Neuronal stem cell (in vitro differentiated cells): ENCODE data around the gene A2M.

Experiments
- DNase-seq: peaks from one replicate; pipeline ENCODE4 v3.0.0-alpha.2; 2013; ENCODE audit warnings: low spot score
- H2AFZ ChIP-seq: one replicate; pipeline ENCODE4 v1.6.1; 2013; ENCODE audit warnings: mild to moderate bottlenecking, low read length, inconsistent platforms
- H2AK5ac ChIP-seq: 2 replicates; pipeline ENCODE4 v1.6.1; 2013; ENCODE audit warnings: low read depth, mild to moderate bottlenecking, inconsistent platforms, low read length, moderate library complexity, mixed read lengths
- H2BK120ac ChIP-seq: 2 replicates; pipeline ENCODE4 v1.6.1; 2013; ENCODE audit warnings: low read depth, mild to moderate bottlenecking, inconsistent platforms, low read length, moderate library complexity, mixed read lengths
- H2BK12ac ChIP-seq: one replicate; pipeline ENCODE4 v1.6.1; 2013; ENCODE audit warnings: low read length, inconsistent platforms
- H2BK15ac ChIP-seq: 2 replicates; pipeline ENCODE4 v1.6.1; 2013; ENCODE audit warnings: mild to moderate bottlenecking, low read length, inconsistent platforms, mixed read lengths
- H2BK5ac ChIP-seq: one replicate; pipeline ENCODE4 v1.6.1; 2013; ENCODE audit warnings: inconsistent platforms, mild to moderate bottlenecking, low read length, moderate library complexity
- H3K14ac ChIP-seq: one replicate; pipeline ENCODE4 v1.6.1; 2013; ENCODE audit warnings: low read length, inconsistent platforms
- H3K18ac ChIP-seq: 2 replicates; pipeline ENCODE4 v1.6.1; 2013; ENCODE audit warnings: low read length, inconsistent platforms
- H3K23ac ChIP-seq: 2 replicates; pipeline ENCODE4 v1.6.1; 2013; ENCODE audit warnings: low read depth, mild to moderate bottlenecking, mixed read lengths, low read length, inconsistent platforms; ENCODE audit not compliant: poor library complexity
- H3K27ac ChIP-seq: replicated peaks from 3 replicates; pipeline ENCODE4 v1.5.1; 2013; ENCODE audit warnings: low read length, inconsistent platforms
- H3K27me3 ChIP-seq, 3 experiments: 2 replicates each; pipeline ENCODE4 v1.6.1; 2013; ENCODE audit warnings: low read length in 3 of 3, mild to moderate bottlenecking in 2 of 3, inconsistent platforms in 1 of 3, low read depth in 1 of 3, mixed read lengths in 1 of 3, moderate library complexity in 1 of 3; ENCODE audit not compliant: control insufficient read depth in 3 of 3, insufficient read depth in 3 of 3
- H3K36me3 ChIP-seq, 2 donors: replicated peaks in 1 of 2; 2 replicates each; pipeline ENCODE4 v1.6.1; 2013; ENCODE audit warnings: low read length in 2 of 2; ENCODE audit not compliant: control insufficient read depth in 2 of 2, insufficient read depth in 2 of 2
- H3K4ac ChIP-seq: 2 replicates; pipeline ENCODE4 v1.6.1; 2013; ENCODE audit warnings: inconsistent platforms, mild to moderate bottlenecking, low read length, moderate library complexity
- H3K4me1 ChIP-seq, 2 donors: 1 replicate in 1 of 2; 2 replicates in 1 of 2; pipeline ENCODE4 v1.6.1; 2013; ENCODE audit warnings: low read length in 2 of 2, low read depth in 1 of 2; ENCODE audit not compliant: control insufficient read depth in 2 of 2, insufficient read depth in 1 of 2
- H3K4me2 ChIP-seq: one replicate; pipeline ENCODE4 v1.6.1; 2013; ENCODE audit warnings: mild to moderate bottlenecking, low read length, inconsistent platforms; ENCODE audit not compliant: insufficient read depth, poor library complexity, severe bottlenecking
- H3K4me3 ChIP-seq, 2 donors: 2 replicates each; pipeline ENCODE4 v1.5.1; 2013; ENCODE audit warnings: low read length in 2 of 2, mild to moderate bottlenecking in 2 of 2, inconsistent platforms in 1 of 2, moderate library complexity in 1 of 2
- H3K79me1 ChIP-seq: one replicate; pipeline ENCODE4 v1.6.1; 2013; ENCODE audit warnings: low read depth, mild to moderate bottlenecking, inconsistent platforms, low read length, moderate library complexity
- H3K9ac ChIP-seq: one replicate; pipeline ENCODE4 v1.6.1; 2013; ENCODE audit warnings: mild to moderate bottlenecking, low read depth, low read length, inconsistent platforms; ENCODE audit not compliant: poor library complexity
- H3K9me3 ChIP-seq, 2 donors: replicated peaks in 1 of 2; 2 replicates each; pipeline versions ENCODE3 to v1.6.1; 2013; ENCODE audit warnings: low read length in 2 of 2, mild to moderate bottlenecking in 2 of 2, inconsistent platforms in 1 of 2, low read depth in 1 of 2, mixed read lengths in 1 of 2, moderate library complexity in 1 of 2; ENCODE audit not compliant: control insufficient read depth in 2 of 2, insufficient read depth in 1 of 2
- H4K8ac ChIP-seq: one replicate; pipeline ENCODE4 v1.6.1; 2013; ENCODE audit warnings: low read depth, mild to moderate bottlenecking, inconsistent platforms, low read length, moderate library complexity
- H4K91ac ChIP-seq: one replicate; pipeline ENCODE4 v1.6.1; 2013; ENCODE audit warnings: low read length, low read depth, mild to moderate bottlenecking, inconsistent platforms; ENCODE audit not compliant: poor library complexity
- WGBS, 2 donors: extraction: QIAGEN DNeasy Blood & Tissue Kit; methylation state at CpG; one replicate each; pipeline ENCODE4 v1.1.7; 2013; ENCODE audit warnings: missing lambda C conversion rate in 2 of 2, mixed read lengths in 1 of 2; ENCODE audit not compliant: insufficient read length in 2 of 2, insufficient replicate concordance in 1 of 2; ENCODE audit errors: extremely low coverage in 2 of 2; 5-methylcytosine and 5-hydroxymethylcytosine counted together

The A2M gene

DNA sequence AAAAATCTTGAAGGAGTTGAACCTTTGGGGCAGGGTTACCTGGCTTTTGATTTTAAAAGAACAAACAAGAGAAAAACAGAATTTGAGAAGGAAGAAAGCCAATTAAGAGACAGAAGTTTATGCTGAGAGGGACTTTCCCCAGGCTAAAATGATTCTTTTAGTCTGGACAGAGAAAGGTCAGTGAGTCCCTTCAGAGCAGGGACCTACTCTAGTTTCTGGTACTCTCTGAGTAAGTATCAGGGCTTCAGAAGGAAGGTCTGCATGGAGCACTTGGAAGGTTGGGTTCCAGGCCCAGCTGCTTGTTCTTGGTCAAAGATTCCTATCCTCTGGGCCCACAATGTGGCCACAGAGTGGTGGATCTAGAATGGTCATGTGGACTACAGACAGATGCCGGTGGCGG, 66.8 kb downstream of the A2M start:
- no peaks in the 10 kb centered on the region for H3K79me1 ChIP-seq
- no CpG with 5 or more reads among the region's 2 CpGs for WGBS, 2 donors
- DNase-seq, result no peak
- H3K23ac ChIP-seq, result no peak overlapping the region
- H3K4me2 ChIP-seq, result no peak overlapping the region
- H4K8ac ChIP-seq, result no peak overlapping the region
- H3K27ac ChIP-seq, result no peak overlapping the region
- no peak overlapping the region for H2BK15ac ChIP-seq
- H3K36me3 ChIP-seq, result no peaks in the 10 kb centered on the region
- H3K4ac ChIP-seq, result no peak overlapping the region
- H3K27me3 ChIP-seq, result no peaks in the 10 kb centered on the region
- H3K9ac ChIP-seq, result no peak overlapping the region
- H2AFZ ChIP-seq, result no peak overlapping the region
- H3K4me1 ChIP-seq, result no peaks in the 10 kb centered on the region
- H3K18ac ChIP-seq, result no peak overlapping the region
- H3K14ac ChIP-seq, result no peak overlapping the region
- no peak overlapping the region for H4K91ac ChIP-seq
- no peak overlapping the region for H2AK5ac ChIP-seq
- no peak overlapping the region for H3K4me3 ChIP-seq
- no peak overlapping the region for H2BK5ac ChIP-seq
- H2BK120ac ChIP-seq, result no peak overlapping the region
- H2BK12ac ChIP-seq, result no peak overlapping the region
- no peaks in the 10 kb centered on the region for H3K9me3 ChIP-seq

DNA sequence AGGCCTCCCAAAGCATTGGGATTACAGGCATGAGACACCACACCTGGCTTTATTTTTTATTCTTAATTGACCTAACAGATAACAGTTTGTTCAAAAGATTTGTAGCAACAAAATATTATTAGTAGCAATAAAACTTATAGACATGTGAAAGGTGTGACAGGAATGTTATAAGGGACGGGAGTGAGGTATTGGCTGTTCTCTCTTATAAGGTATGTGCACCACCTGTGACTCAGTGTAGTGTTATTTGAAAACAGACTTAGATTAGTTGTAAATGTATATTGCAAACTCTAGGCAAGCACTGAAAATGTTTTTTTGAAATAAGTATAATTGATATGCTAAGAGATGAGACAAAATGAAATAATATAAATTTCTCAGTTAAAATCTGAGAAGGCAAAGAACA, 68.6 kb downstream of the A2M start:
- WGBS, 2 donors, result no CpG with 5 or more reads among the region's 1 CpG

DNA sequence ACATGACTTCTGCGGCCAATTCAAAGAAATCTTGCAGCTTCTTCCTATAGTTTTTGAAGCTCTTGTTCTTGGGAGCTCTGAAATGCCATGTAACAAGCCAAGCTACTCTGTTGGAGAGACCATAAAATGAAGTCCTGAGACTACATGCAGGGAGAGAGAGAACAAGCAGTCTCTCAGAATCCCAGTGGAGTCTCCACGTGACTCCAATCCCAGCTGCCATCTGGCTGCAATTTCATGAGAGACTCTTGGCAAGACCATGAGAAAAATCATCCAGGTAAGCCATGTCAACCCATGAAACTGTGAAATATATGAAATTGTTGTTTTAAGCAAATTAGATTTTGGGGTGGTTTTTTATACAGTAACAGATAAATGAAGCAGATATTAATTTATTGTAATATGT, 72.0 kb downstream of the A2M start:
- H2BK15ac ChIP-seq, result no peak overlapping the region
- no peak overlapping the region for H3K4me2 ChIP-seq
- H3K9me3 ChIP-seq, result no peaks in the 10 kb centered on the region
- H2BK120ac ChIP-seq, result no peak overlapping the region
- H3K4ac ChIP-seq, result no peak overlapping the region
- no peak overlapping the region for H3K14ac ChIP-seq
- H3K23ac ChIP-seq, result no peak overlapping the region
- H4K91ac ChIP-seq, result no peak overlapping the region
- no peaks in the 10 kb centered on the region for H3K4me1 ChIP-seq
- H3K4me3 ChIP-seq, result no peak overlapping the region
- WGBS, 2 donors, result no CpG with 5 or more reads among the region's 2 CpGs
- H3K27ac ChIP-seq, result no peak overlapping the region
- no peak for DNase-seq
- no peak overlapping the region for H2AFZ ChIP-seq
- no peak overlapping the region for H3K18ac ChIP-seq
- no peak overlapping the region for H4K8ac ChIP-seq
- H2BK12ac ChIP-seq, result no peak overlapping the region
- H3K79me1 ChIP-seq, result no peaks in the 10 kb centered on the region
- H2BK5ac ChIP-seq, result no peak overlapping the region
- no peaks in the 10 kb centered on the region for H3K36me3 ChIP-seq
- H3K9ac ChIP-seq, result no peak overlapping the region
- H2AK5ac ChIP-seq, result no peak overlapping the region
- no peaks in the 10 kb centered on the region for H3K27me3 ChIP-seq

More for the DNA sequence above, 68.6 kb downstream of the A2M start:
- Histone ChIP-seq H4K91ac (no peak overlapping the region), H2BK12ac (no peak overlapping the region), H3K9me3 (no peaks in the 10 kb centered on the region), H3K4me3 (no peak overlapping the region), H3K4ac (no peak overlapping the region), H3K23ac (no peak overlapping the region), H3K4me1 (no peaks in the 10 kb centered on the region), H3K79me1 (no peaks in the 10 kb centered on the region), H3K27ac (no peak overlapping the region), H2AK5ac (no peak overlapping the region), H3K9ac (no peak overlapping the region), H2BK5ac (no peak overlapping the region), H2AFZ (no peak overlapping the region), H3K4me2 (no peak overlapping the region), H2BK15ac (no peak overlapping the region), H3K36me3 (no peaks in the 10 kb centered on the region), H3K18ac (no peak overlapping the region), H3K27me3 (no peaks in the 10 kb centered on the region), H3K14ac (no peak overlapping the region), H2BK120ac (no peak overlapping the region), H4K8ac (no peak overlapping the region)
- DNase-seq, result no peak

DNA sequence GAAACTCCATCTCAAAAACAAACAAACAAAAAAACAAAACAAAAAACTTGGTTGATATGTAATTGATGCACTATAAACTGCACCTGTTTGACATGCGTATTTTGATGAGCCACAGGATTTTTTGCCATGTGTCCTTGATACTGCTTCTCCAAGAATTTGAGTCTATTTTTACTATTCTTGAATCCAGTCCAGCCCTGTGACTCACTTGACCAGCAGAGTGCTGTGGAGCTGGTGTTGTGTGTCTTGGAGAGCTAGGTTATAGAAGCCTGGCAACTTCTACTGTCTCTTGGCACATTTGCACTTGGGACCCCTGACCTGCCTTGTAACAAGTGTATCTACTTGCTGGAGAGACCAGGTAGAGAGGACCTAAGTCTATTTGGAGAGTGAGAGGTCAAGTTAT, 74.4 kb downstream of the A2M start:
- H3K23ac ChIP-seq, result no peak overlapping the region
- no CpG with 5 or more reads among the region's 1 CpG for WGBS, 2 donors

More for the DNA sequence above, 74.4 kb downstream of the A2M start:
- no peak overlapping the region for H2AFZ ChIP-seq
- no peak overlapping the region for H3K14ac ChIP-seq
- no peak overlapping the region for H3K4me2 ChIP-seq
- no peak overlapping the region for H3K27ac ChIP-seq
- no peak overlapping the region for H3K4me3 ChIP-seq
- no peak overlapping the region for H2BK5ac ChIP-seq
- H3K27me3 ChIP-seq, result no peaks in the 10 kb centered on the region
- H3K9me3 ChIP-seq, result no peaks in the 10 kb centered on the region
- no peaks in the 10 kb centered on the region for H3K79me1 ChIP-seq
- H2BK12ac ChIP-seq, result no peak overlapping the region
- no peak overlapping the region for H3K4ac ChIP-seq
- no peak overlapping the region for H3K9ac ChIP-seq
- no peak overlapping the region for H3K18ac ChIP-seq
- no peaks in the 10 kb centered on the region for H3K36me3 ChIP-seq
- DNase-seq, result no peak
- H2BK120ac ChIP-seq, result no peak overlapping the region
- no peak overlapping the region for H2AK5ac ChIP-seq
- H4K91ac ChIP-seq, result no peak overlapping the region
- no peak overlapping the region for H2BK15ac ChIP-seq
- no peak overlapping the region for H4K8ac ChIP-seq
- H3K4me1 ChIP-seq, result no peaks in the 10 kb centered on the region
